ENCODE measurements around the gene PRDM15. TPM values are rescaled to one million over a fixed set of nuclear protein-coding genes. Genes with fewer than 3 reads are reported as not detected.

Gene PRDM15
- total RNA-seq, 2 experiments from 2014 or later: 19.7 to 30.2 TPM

DNA sequence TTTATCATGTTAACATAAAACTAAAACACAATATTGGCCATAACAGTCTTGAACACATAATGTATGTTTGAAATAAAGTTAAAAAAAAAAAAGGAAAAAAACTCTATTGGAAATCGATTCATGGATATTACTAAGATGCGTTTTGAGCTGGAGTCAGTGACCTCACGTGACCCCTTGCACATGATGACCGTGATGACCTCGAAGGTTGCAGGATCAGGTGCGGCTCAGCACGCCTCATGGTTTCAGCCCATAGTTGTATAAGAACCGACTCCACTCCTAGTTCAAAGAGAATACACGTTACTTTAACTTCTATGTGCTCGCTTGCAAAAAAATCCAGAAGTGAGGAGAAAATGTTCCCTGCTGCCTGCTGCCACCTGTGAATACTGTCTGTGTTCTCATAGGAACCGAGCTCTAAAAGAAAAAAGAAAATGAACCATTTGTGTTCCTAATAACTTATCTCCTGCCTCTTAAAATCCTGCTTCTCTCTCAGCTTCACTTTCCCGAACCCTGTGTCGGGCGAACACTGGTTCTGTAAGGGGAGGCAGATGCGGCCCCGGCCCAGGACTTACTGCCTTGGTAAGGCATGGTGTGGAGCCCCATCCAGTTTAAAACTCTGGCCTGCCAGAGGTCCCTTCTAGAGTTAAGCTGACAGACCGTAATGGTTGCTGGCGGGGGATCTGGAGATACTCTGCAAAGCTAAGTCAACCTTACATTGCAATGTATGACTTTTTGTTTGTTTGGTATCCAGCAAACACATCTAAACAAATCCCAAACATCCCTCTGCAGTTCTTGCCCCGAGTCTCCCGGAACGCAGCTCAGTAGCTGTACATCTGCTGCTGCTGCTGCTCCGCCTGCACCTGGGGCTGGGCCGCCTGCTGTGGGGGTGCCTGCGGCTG lies 78.5 kb downstream of the PRDM15 start:
- Histone ChIP-seq H3K9me3 (ENCODE audit: low read length) (no peaks in the 10 kb centered on the region), H3K36me3 (ENCODE audit: insufficient read depth, low read length) (peaks cover 81% of the 10 kb centered on the region), H3K4me2 (ENCODE audit: low read length) (no peak overlapping the region), H2AFZ (ENCODE audit: low read length) (no peak overlapping the region), H3K27ac (ENCODE audit: low read depth, low read length, poor library complexity, severe bottlenecking) (no peak overlapping the region), H3K4me1 (ENCODE audit: insufficient read depth, low read length, poor library complexity, severe bottlenecking) (no peaks in the 10 kb centered on the region), H3K4me3 (ENCODE audit: low read depth, low read length, poor library complexity, severe bottlenecking) (no peak overlapping the region), H3K79me2 (ENCODE audit: insufficient read depth, low read depth, low read length) (no peaks in the 10 kb centered on the region), H4K20me1 (ENCODE audit: insufficient read depth, low read length) (no peaks in the 10 kb centered on the region), H3K9me2 (ENCODE audit: insufficient read depth, low read length) (no peaks in the 10 kb centered on the region)
- CTCF ChIA-PET (ENCODE audit: unreplicated experiment): no interaction called here
- no peak for DNase-seq (ENCODE audit: low spot score)
- intact Hi-C loops (cut with micrococcal nuclease; ENCODE audit: unreplicated experiment): no loop called here
- POLR2A ChIA-PET: no interaction called here
- TF ChIP-seq EZH2phosphoT487 (IDR thresholded peaks at IDR 0.05; ENCODE audit: borderline replicate concordance, low read depth, low read length): no peak
- TF ChIP-seq, protein P1, sequence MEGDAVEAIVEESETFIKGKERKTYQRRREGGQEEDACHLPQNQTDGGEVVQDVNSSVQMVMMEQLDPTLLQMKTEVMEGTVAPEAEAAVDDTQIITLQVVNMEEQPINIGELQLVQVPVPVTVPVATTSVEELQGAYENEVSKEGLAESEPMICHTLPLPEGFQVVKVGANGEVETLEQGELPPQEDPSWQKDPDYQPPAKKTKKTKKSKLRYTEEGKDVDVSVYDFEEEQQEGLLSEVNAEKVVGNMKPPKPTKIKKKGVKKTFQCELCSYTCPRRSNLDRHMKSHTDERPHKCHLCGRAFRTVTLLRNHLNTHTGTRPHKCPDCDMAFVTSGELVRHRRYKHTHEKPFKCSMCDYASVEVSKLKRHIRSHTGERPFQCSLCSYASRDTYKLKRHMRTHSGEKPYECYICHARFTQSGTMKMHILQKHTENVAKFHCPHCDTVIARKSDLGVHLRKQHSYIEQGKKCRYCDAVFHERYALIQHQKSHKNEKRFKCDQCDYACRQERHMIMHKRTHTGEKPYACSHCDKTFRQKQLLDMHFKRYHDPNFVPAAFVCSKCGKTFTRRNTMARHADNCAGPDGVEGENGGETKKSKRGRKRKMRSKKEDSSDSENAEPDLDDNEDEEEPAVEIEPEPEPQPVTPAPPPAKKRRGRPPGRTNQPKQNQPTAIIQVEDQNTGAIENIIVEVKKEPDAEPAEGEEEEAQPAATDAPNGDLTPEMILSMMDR (conservative IDR thresholded peaks at IDR 0.05; ENCODE audit: low read length): no peak
- no TSS peak for BruUV-seq (replicated peaks)

GRCh38 chr21:41799763-41800162 lies 79.4 kb downstream of the PRDM15 start:
- no peaks in the 10 kb centered on the region for H3K9me3 ChIP-seq (ENCODE audit: low read length)
- peaks cover 72% of the 10 kb centered on the region for H3K36me3 ChIP-seq (ENCODE audit: insufficient read depth, low read length)
- intact Hi-C loops (cut with micrococcal nuclease; ENCODE audit: unreplicated experiment): no loop called here
- TF ChIP-seq, protein P1 (conservative IDR thresholded peaks at IDR 0.05; ENCODE audit: low read length): no peak
- no peak for TF ChIP-seq EZH2phosphoT487 (IDR thresholded peaks at IDR 0.05; ENCODE audit: borderline replicate concordance, low read depth, low read length)
- ChIA-PET CTCF (ENCODE audit: unreplicated experiment) (no interaction called here), POLR2A (no interaction called here)
- BruUV-seq (replicated peaks): no TSS peak
- H2AFZ ChIP-seq (ENCODE audit: low read length): no peak overlapping the region
- no peak overlapping the region for H3K4me3 ChIP-seq (ENCODE audit: low read depth, low read length, poor library complexity, severe bottlenecking)
- H3K79me2 ChIP-seq (ENCODE audit: insufficient read depth, low read depth, low read length): no peaks in the 10 kb centered on the region
- DNase-seq (ENCODE audit: low spot score): no peak
- H3K4me1 ChIP-seq (ENCODE audit: insufficient read depth, low read length, poor library complexity, severe bottlenecking): no peaks in the 10 kb centered on the region
- H3K27ac ChIP-seq (ENCODE audit: low read depth, low read length, poor library complexity, severe bottlenecking): no peak overlapping the region
- no peak overlapping the region for H3K4me2 ChIP-seq (ENCODE audit: low read length)
- H3K9me2 ChIP-seq (ENCODE audit: insufficient read depth, low read length): no peaks in the 10 kb centered on the region
- H4K20me1 ChIP-seq (ENCODE audit: insufficient read depth, low read length): no peaks in the 10 kb centered on the region

DNA sequence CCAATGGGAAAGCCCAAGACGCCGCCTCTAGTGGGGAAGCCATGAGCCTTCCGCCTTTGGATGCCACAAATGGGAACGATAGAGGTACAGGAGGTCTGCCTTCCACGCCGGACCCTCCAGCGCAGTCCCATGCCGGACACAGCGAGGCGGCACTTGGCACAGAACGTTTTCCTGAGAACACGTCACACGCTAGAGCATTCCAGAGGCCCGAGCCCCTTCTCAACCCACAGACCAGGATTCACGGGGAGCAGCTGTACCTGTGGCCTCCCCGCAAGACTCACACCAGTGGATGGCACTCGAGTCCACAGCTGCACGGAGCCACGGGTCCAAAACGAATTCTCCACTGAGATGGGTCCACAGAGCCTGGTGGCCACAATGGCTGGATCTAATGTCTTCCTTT lies 80.8 kb downstream of the PRDM15 start:
- H3K27ac ChIP-seq (ENCODE audit: low read depth, low read length, poor library complexity, severe bottlenecking): no peak overlapping the region

More for the DNA sequence above, 80.8 kb downstream of the PRDM15 start:
- ChIA-PET CTCF (ENCODE audit: unreplicated experiment) (interaction anchor here (0.6 kb wide), 1 partner anchor 506 kb away, joined by 4 read pairs; no protein-coding TSS in a partner anchor), POLR2A (interaction anchor here (0.7 kb wide), 2 partner anchors 76 to 211 kb away, joined by 3 to 9 read pairs; no protein-coding TSS in a partner anchor)
- intact Hi-C loops (cut with micrococcal nuclease; ENCODE audit: unreplicated experiment): no loop called here
- Histone ChIP-seq H3K4me2 (ENCODE audit: low read length) (no peak overlapping the region), H3K4me3 (ENCODE audit: low read depth, low read length, poor library complexity, severe bottlenecking) (no peak overlapping the region), H3K4me1 (ENCODE audit: insufficient read depth, low read length, poor library complexity, severe bottlenecking) (no peaks in the 10 kb centered on the region), H3K36me3 (ENCODE audit: insufficient read depth, low read length) (peaks cover 63% of the 10 kb centered on the region), H3K79me2 (ENCODE audit: insufficient read depth, low read depth, low read length) (no peaks in the 10 kb centered on the region), H3K9me3 (ENCODE audit: low read length) (no peaks in the 10 kb centered on the region), H2AFZ (ENCODE audit: low read length) (no peak overlapping the region), H3K9me2 (ENCODE audit: insufficient read depth, low read length) (no peaks in the 10 kb centered on the region), H4K20me1 (ENCODE audit: insufficient read depth, low read length) (no peaks in the 10 kb centered on the region)
- BruUV-seq (replicated peaks): no TSS peak
- DNase-seq (ENCODE audit: low spot score): no peak
- TF ChIP-seq EZH2phosphoT487 (IDR thresholded peaks at IDR 0.05; ENCODE audit: borderline replicate concordance, low read depth, low read length): no peak
- TF ChIP-seq, protein P1 (conservative IDR thresholded peaks at IDR 0.05; ENCODE audit: low read length): no peak
